Ishikawa (cell line): ENCODE results near the gene SLC5A8.

Experiments
- CEBPB ChIP-seq: IDR thresholded peaks from 2 replicates; pipeline ENCODE4 v1.6.1; 2012
- CREB1 ChIP-seq: IDR thresholded peaks from 2 replicates; pipeline ENCODE4 v1.6.1; 2012; ENCODE audit warnings: low read depth
- EGR1 ChIP-seq: IDR thresholded peaks from 2 replicates; pipeline ENCODE4 v1.6.1; 2012
- EP300 ChIP-seq: IDR thresholded peaks from 2 replicates; pipeline ENCODE4 v1.6.1; 2012; ENCODE audit warnings: borderline replicate concordance
- FOXM1 ChIP-seq: IDR thresholded peaks from 2 replicates; pipeline ENCODE4 v1.6.1; 2012; ENCODE audit warnings: low read depth, borderline replicate concordance
- MAX ChIP-seq: IDR thresholded peaks from 2 replicates; pipeline ENCODE4 v1.6.1; 2012
- REST ChIP-seq: IDR thresholded peaks from 2 replicates; pipeline ENCODE4 v1.6.1; 2012; ENCODE audit warnings: low read depth, mild to moderate bottlenecking
- TAF1 ChIP-seq: IDR thresholded peaks from 2 replicates; pipeline ENCODE4 v1.6.1; 2012; ENCODE audit warnings: low read depth, mild to moderate bottlenecking
- TEAD4 ChIP-seq: IDR thresholded peaks from 2 replicates; pipeline ENCODE4 v1.6.1; 2012
- USF1 ChIP-seq: IDR thresholded peaks from 2 replicates; pipeline ENCODE4 v1.6.1; 2012
- YY1 ChIP-seq: IDR thresholded peaks from 2 replicates; pipeline ENCODE4 v1.6.1; 2012; ENCODE audit warnings: low read depth

DNA sequence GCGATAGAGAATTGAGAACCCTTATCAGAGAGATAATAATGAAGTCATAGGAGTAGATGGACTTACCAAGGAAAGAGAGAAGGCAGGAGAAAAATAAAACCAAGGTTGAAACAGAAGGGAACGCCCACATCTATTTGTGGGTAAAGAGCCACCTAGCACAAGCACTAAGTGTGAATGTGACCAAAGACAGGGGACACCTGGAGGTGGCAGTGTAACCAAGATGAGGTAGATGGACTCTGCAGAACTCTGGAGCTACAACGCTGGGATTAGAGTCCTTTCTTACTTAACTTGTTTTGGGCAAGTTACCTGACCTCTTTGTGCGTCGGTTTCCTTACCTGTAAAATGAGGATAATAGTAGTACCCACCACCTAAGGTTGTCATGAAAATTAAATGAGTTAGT lies 101.9 kb downstream of the SLC5A8 start:
- TF ChIP-seq REST: no peak
- no peak for TF ChIP-seq MAX
- no peak for TF ChIP-seq YY1
- TF ChIP-seq TAF1: no peak
- TF ChIP-seq EP300: no peak
- TF ChIP-seq CEBPB: no peak
- no peak for TF ChIP-seq USF1
- TF ChIP-seq CREB1: no peak
- no peak for TF ChIP-seq EGR1
- TF ChIP-seq TEAD4: no peak
- no peak for TF ChIP-seq FOXM1
